Measurements from ENCODE around the gene SH2D3A.

DNA sequence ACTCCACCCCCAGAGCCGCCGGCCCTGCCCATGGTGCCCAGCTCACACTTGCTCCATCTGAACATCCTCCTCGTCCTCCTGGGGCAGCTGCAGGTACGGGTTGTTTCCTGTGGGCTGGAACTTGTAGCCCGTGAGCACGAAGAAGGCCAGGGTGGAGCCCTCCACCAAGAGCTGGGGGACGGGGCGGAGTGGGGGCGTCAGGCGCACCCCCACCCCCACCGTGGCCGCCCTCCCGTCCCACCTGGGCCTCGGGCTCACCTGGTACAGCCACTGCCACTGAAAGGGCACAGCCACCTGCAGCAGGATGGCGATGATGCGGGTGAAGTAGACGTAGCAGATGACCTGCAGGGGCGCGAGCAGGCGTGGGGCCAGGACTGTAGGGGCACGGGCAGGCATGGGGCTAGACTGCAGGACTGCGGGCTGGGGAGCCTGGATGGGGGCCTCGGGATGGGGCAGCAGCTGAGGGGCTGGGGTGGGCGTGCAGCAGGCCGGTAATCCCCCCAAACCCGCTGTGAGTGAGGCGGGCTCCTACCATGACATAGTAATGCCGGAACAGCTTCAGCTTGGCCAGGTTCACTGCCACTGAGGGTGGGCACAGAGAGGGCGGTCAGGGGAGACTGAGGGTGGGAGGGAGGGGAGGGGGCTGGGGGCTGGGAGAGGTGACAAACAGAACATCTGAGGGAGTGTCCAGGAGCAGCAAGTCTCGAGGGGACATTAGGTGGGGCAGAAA, 36.1 kb downstream of the SH2D3A start:
- TF ChIP-seq, protein P1, sequence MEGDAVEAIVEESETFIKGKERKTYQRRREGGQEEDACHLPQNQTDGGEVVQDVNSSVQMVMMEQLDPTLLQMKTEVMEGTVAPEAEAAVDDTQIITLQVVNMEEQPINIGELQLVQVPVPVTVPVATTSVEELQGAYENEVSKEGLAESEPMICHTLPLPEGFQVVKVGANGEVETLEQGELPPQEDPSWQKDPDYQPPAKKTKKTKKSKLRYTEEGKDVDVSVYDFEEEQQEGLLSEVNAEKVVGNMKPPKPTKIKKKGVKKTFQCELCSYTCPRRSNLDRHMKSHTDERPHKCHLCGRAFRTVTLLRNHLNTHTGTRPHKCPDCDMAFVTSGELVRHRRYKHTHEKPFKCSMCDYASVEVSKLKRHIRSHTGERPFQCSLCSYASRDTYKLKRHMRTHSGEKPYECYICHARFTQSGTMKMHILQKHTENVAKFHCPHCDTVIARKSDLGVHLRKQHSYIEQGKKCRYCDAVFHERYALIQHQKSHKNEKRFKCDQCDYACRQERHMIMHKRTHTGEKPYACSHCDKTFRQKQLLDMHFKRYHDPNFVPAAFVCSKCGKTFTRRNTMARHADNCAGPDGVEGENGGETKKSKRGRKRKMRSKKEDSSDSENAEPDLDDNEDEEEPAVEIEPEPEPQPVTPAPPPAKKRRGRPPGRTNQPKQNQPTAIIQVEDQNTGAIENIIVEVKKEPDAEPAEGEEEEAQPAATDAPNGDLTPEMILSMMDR (IDR thresholded peaks at IDR 0.05; ENCODE audit: low read depth, low read length), result no peak
- no peak for TF ChIP-seq POLR2A (IDR thresholded peaks at IDR 0.05; ENCODE audit: extremely low read depth, insufficient read length)
- no peak for TF ChIP-seq MYC (IDR thresholded peaks at IDR 0.05; ENCODE audit: low read depth, low read length)
- TF ChIP-seq, protein P2, sequence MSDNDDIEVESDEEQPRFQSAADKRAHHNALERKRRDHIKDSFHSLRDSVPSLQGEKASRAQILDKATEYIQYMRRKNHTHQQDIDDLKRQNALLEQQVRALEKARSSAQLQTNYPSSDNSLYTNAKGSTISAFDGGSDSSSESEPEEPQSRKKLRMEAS (IDR thresholded peaks at IDR 0.05; ENCODE audit: low read depth, low read length), result no peak
